ENCODE results near the gene CADM2. TPM values are rescaled to one million over a fixed set of nuclear protein-coding genes. Genes with fewer than 3 reads are reported as not detected.

The CADM2 gene
- total RNA-seq, 1 experiment from 2014 or later: not detected

DNA sequence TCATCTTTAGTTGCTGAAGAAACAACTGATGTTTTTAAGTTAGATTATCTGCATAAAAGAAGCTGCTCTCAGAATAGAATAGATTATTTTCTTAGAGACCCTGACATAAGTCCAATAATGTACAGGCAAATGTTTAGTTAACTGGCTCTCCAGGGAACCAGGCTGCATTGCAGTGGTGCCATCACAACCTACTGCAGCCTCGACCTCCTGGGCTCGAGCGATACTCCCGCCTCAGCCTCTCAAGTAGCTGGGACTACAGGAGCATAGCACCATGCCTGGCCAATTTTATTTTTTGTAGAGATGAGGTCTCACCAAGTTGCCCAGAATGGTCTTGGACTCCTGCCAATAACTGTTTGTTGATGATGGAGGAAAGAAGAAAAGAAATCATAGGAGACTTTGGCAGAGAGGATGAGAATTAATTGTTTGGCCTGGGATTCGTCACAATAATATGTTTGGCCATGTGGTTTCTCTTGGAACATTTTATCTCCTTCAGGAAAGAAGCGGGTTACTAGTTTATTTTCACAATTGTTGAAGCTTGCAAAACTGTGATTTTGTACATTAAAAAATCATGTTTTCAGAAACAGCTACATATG is 429.2 kb downstream of the CADM2 start (continued):
- TF ChIP-seq JUND (IDR thresholded peaks at IDR 0.05) (no peak), CEBPB (IDR thresholded peaks at IDR 0.05; ENCODE audit: low read depth) (no peak), FOSL1 (IDR thresholded peaks at IDR 0.05; ENCODE audit: low read depth) (no peak), TCF7L2 (IDR thresholded peaks at IDR 0.05; ENCODE audit: borderline replicate concordance, extremely low read depth, insufficient read depth, insufficient read length) (no peak), POLR2AphosphoS5 (IDR thresholded peaks at IDR 0.05; ENCODE audit: low read depth, low read length) (no peak), ZFX (IDR thresholded peaks at IDR 0.05) (no peak), SP1 (IDR thresholded peaks at IDR 0.05; ENCODE audit: low read depth) (no peak), RAD21 (IDR thresholded peaks at IDR 0.05; ENCODE audit: low read depth) (no peak), YY1 (IDR thresholded peaks at IDR 0.05; ENCODE audit: extremely low read depth, insufficient replicate concordance, low read depth, low read length) (no peak)

DNA sequence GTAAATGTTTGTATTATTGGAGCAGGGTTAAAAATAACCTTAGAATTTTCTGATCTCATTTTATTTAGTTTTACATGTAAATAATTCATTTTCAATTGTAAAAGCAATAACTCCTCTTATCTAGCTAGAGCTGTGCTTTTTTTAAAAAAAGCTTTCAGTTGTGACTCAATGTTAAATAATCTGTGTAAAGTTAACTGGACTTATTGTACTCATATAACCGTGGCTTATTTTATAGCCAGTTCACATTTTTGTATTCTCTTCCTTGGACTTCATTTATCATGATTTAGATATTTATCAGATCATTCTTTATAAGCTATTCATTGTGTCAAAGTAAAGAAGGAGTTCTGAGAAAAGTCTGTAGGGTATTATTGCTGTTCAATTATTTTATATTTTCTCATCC is 435.6 kb downstream of the CADM2 start:
- Histone ChIP-seq H2AFZ (ENCODE audit: low read depth, low read length, poor library complexity, severe bottlenecking) (no peak overlapping the region), H3K79me2 (ENCODE audit: insufficient read depth, low read length) (no peaks in the 10 kb centered on the region), H4K20me1 (ENCODE audit: insufficient read depth) (no peaks in the 10 kb centered on the region), H3K27ac (ENCODE audit: low read depth, low read length) (no peak overlapping the region), H3K9me3 (ENCODE audit: control insufficient read depth in 1 of 2, insufficient read depth in 1 of 2, low read depth in 1 of 2, low read length in 2 of 2) (peaks cover 0 to 9% of the 10 kb centered on the region in 2 experiments; a peak in 3 of 4 replicates), H3K9ac (ENCODE audit: low read length) (no peak overlapping the region), H3K4me3 (replicated peaks in 1 of 2; ENCODE audit: low read depth in 1 of 2, low read length in 2 of 2) (no peak overlapping the region), H3K4me1 (ENCODE audit: control insufficient read depth in 1 of 2, insufficient read depth in 2 of 2, low read length in 2 of 2) (no peaks in the 10 kb centered on the region), H3K27me3 (ENCODE audit: insufficient read depth, low read length) (no peaks in the 10 kb centered on the region), H3K4me2 (ENCODE audit: low read length) (no peak overlapping the region), H3K36me3 (ENCODE audit: control insufficient read depth in 1 of 2, insufficient read depth in 2 of 2, low read length in 2 of 2) (no peaks in the 10 kb centered on the region), H3K9me2 (ENCODE audit: insufficient read depth) (no peaks in the 10 kb centered on the region)
- ChIA-PET RAD21 (ENCODE audit: low non-redundant PET in 1 of 2, low total read pairs in 2 of 2, uncharacterized antibody in 2 of 2, unreplicated experiment in 2 of 2) (no interaction called here), CTCF (no interaction called here), POLR2A (no interaction called here)
- BruUV-seq (replicated peaks): no TSS peak
- intact Hi-C loops (cut with micrococcal nuclease): no loop called here
- no peak for TF ChIP-seq CEBPB (IDR thresholded peaks at IDR 0.05; ENCODE audit: low read depth)
- TF ChIP-seq, protein P1, sequence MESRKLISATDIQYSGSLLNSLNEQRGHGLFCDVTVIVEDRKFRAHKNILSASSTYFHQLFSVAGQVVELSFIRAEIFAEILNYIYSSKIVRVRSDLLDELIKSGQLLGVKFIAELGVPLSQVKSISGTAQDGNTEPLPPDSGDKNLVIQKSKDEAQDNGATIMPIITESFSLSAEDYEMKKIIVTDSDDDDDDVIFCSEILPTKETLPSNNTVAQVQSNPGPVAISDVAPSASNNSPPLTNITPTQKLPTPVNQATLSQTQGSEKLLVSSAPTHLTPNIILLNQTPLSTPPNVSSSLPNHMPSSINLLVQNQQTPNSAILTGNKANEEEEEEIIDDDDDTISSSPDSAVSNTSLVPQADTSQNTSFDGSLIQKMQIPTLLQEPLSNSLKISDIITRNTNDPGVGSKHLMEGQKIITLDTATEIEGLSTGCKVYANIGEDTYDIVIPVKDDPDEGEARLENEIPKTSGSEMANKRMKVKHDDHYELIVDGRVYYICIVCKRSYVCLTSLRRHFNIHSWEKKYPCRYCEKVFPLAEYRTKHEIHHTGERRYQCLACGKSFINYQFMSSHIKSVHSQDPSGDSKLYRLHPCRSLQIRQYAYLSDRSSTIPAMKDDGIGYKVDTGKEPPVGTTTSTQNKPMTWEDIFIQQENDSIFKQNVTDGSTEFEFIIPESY (IDR thresholded peaks at IDR 0.05; ENCODE audit: extremely low read depth, insufficient replicate concordance, low read length): no peak
- no peak for TF ChIP-seq ZFX (IDR thresholded peaks at IDR 0.05)
- no peak for TF ChIP-seq RAD21 (IDR thresholded peaks at IDR 0.05; ENCODE audit: low read depth)
- TF ChIP-seq YY1 (IDR thresholded peaks at IDR 0.05; ENCODE audit: extremely low read depth, insufficient replicate concordance, low read depth, low read length): no peak
- TF ChIP-seq EGR1 (IDR thresholded peaks at IDR 0.05; ENCODE audit: low read depth): no peak
- TF ChIP-seq FOSL1 (IDR thresholded peaks at IDR 0.05; ENCODE audit: low read depth): no peak
- TF ChIP-seq CBX3 (IDR thresholded peaks at IDR 0.05; ENCODE audit: low read depth): no peak
- ATAC-seq (no peak), DNase-seq (ENCODE audit: low read depth, low spot score) (no peak)
